K562 (cell line): ENCODE results near the gene JAK3. TPM values are rescaled to one million over a fixed set of nuclear protein-coding genes. Genes with fewer than 3 reads are reported as not detected.
A peak's percentile ranks its signal among the peaks of the same experiment; 100 is the strongest.

Experiments
- ATAC-seq: fragments of 200-7000 bp; cut with Tn5 transposase; 3 replicates; pipeline ENCODE4 v1.9.1; 2020; ENCODE audit warnings: moderate library complexity
- BruUV-seq: library from RNA; stranded (reverse); fragments of 400-500 nt; replicated peaks from 2 replicates; lab custom pipeline; 2021; lab: Mats Ljungman, UMichigan
- CTCF ChIA-PET: fragments of 300-600 bp; formaldehyde crosslinking; extraction: SDS; loops from one replicate; lab custom pipeline; 2021; ENCODE audit warnings: low intra/inter-chr PET ratio; lab: Yijun Ruan, JAX
- POLR2A ChIA-PET: fragments of 300-600, 350-650 bp; sonication (Branson Sonifier 250); formaldehyde crosslinking; extraction: SDS; loops from one replicate; lab custom pipeline; 2021; ENCODE audit warnings: antibody characterized with exemption, inconsistent platforms; lab: Yijun Ruan, JAX
- DNase-seq, 4 experiments: peaks; one replicate each; pipeline versions ENCODE4 v3.0.0 to v3.0.0-alpha.2; 2011 to 2018; ENCODE audit warnings: low spot score in 3 of 4, mixed read lengths in 3 of 4; ENCODE audit errors: extremely low read depth in 1 of 4
- FAIRE-seq: peaks from 2 replicates; lab custom pipeline; 2011; peaks lifted over from hg19 to GRCh38; lab: Jason Lieb, UNC
- H2AFZ ChIP-seq: 2 replicates; pipeline ENCODE4 v1.6.0; 2011; ENCODE audit warnings: low read depth, low read length, control low read depth, inconsistent platforms
- H3K27ac ChIP-seq: fragments of 200-600 bp; 3 replicates; pipeline ENCODE4 v1.8.0; 2011; ENCODE audit warnings: low read depth, mild to moderate bottlenecking, control low read depth, inconsistent platforms, low read length, moderate library complexity, mixed read lengths; ENCODE audit errors: extremely low read depth
- H3K27me3 ChIP-seq, 2 experiments: fragments of 300-600 bp in 1 of 2; 2 replicates in 1 of 2; 3 replicates in 1 of 2; pipeline versions ENCODE4 v1.6.0 to v1.8.0; 2011; ENCODE audit warnings: inconsistent platforms in 2 of 2, low read length in 2 of 2, mild to moderate bottlenecking in 1 of 2, mixed read lengths in 1 of 2, moderate library complexity in 1 of 2; ENCODE audit not compliant: control insufficient read depth in 2 of 2, insufficient read depth in 2 of 2
- H3K36me3 ChIP-seq: fragments of 300-600 bp; 3 replicates; pipeline ENCODE4 v1.8.0; 2011; ENCODE audit warnings: mild to moderate bottlenecking, low read length, inconsistent platforms; ENCODE audit not compliant: control insufficient read depth, insufficient read depth
- H3K4me1 ChIP-seq, 2 experiments: fragments of 200-600 bp in 1 of 2; replicated peaks in 1 of 2; 2 replicates in 1 of 2; 3 replicates in 1 of 2; pipeline versions ENCODE4 v1.5.1 to v1.8.0; 2011; ENCODE audit warnings: inconsistent platforms in 2 of 2, low read length in 2 of 2, mild to moderate bottlenecking in 1 of 2, mixed read lengths in 1 of 2, moderate library complexity in 1 of 2; ENCODE audit not compliant: control insufficient read depth in 2 of 2, insufficient read depth in 2 of 2
- H3K4me2 ChIP-seq: 2 replicates; pipeline ENCODE4 v1.6.1; 2011; ENCODE audit warnings: low read length, control low read depth, inconsistent platforms, mixed read lengths; ENCODE audit not compliant: insufficient read depth
- H3K4me3 ChIP-seq: fragments of 200-600 bp; sonication (generic), shearing (Covaris generic); 2 replicates; pipeline ENCODE4 v1.5.1; 2016; ENCODE audit warnings: control low read depth, inconsistent platforms
- H3K79me2 ChIP-seq: fragments of 200-600 bp; 3 replicates; pipeline ENCODE4 v1.8.0; 2011; ENCODE audit warnings: low read length, inconsistent platforms; ENCODE audit not compliant: control insufficient read depth, insufficient read depth
- H3K9ac ChIP-seq, 2 experiments: 2 replicates each; pipeline versions ENCODE4 v1.6.0 to v1.6.1; 2011; ENCODE audit warnings: low read depth in 2 of 2, low read length in 2 of 2, control low read depth in 1 of 2, inconsistent platforms in 1 of 2, mild to moderate bottlenecking in 1 of 2, mixed read lengths in 1 of 2; ENCODE audit not compliant: insufficient read depth in 1 of 2
- H3K9me1 ChIP-seq: one replicate; pipeline ENCODE4 v1.6.0; 2011; ENCODE audit warnings: inconsistent platforms, mild to moderate bottlenecking, low read length, moderate library complexity; ENCODE audit not compliant: control insufficient read depth, insufficient read depth
- H3K9me3 ChIP-seq: replicated peaks from 2 replicates; pipeline ENCODE4 v1.5.1; 2011; ENCODE audit warnings: low read depth, low read length, inconsistent platforms; ENCODE audit not compliant: control insufficient read depth, insufficient read depth
- H4K20me1 ChIP-seq: replicated peaks from 2 replicates; pipeline ENCODE4 v1.6.1; 2011; ENCODE audit warnings: low read length, inconsistent platforms, mixed read lengths; ENCODE audit not compliant: control insufficient read depth, insufficient read depth
- BACH1 ChIP-seq: fragments of 200-800 bp; sonication (Bioruptor generic); IDR thresholded peaks from 2 replicates; pipeline ENCODE4 v1.6.1; 2016; ENCODE audit warnings: missing genetic modification characterization, missing compliant biosample characterization
- CSDE1 ChIP-seq, 2 experiments: fragments of 450-650 bp; IDR thresholded peaks; 2 replicates each; pipeline ENCODE4 v1.6.1; 2016; ENCODE audit warnings: mild to moderate bottlenecking in 1 of 2
- NFE2 ChIP-seq: IDR thresholded peaks from 2 replicates; pipeline ENCODE4 v1.6.1; 2014; ENCODE audit warnings: antibody characterized with exemption, low read depth
- POLR2A ChIP-seq: fragments of 450-650 bp; conservative IDR thresholded peaks from 2 replicates; pipeline ENCODE4 v1.6.1; 2016
- POLR2AphosphoS2 ChIP-seq: IDR thresholded peaks from 2 replicates; pipeline ENCODE4 v1.6.1; 2012; ENCODE audit warnings: low read length, improper control_type of control experiment
- POLR2G ChIP-seq: fragments of 200-400 bp; formaldehyde crosslinking; IDR thresholded peaks from 2 replicates; pipeline ENCODE4 v1.6.1; 2017; ENCODE audit warnings: low read depth, mild to moderate bottlenecking, antibody characterized with exemption, low read length, moderate library complexity
- TBP ChIP-seq: optimal IDR thresholded peaks from 2 replicates; pipeline ENCODE3; 2011; ENCODE audit warnings: low read depth, low read length, improper control_type of control experiment
- YY1 ChIP-seq, 3 experiments: IDR thresholded peaks; 2 replicates each; pipeline ENCODE4 v1.6.1; 2011; ENCODE audit warnings: low read length in 2 of 3, mild to moderate bottlenecking in 2 of 3, moderate library complexity in 2 of 3, borderline replicate concordance in 1 of 3, control low read depth in 1 of 3, low read depth in 1 of 3; ENCODE audit not compliant: insufficient read depth in 3 of 3, insufficient replicate concordance in 2 of 3, control insufficient read depth in 1 of 3, insufficient read length in 1 of 3; ENCODE audit errors: extremely low read depth in 1 of 3
- ZSCAN29 ChIP-seq: fragments of 450-650 bp; IDR thresholded peaks from 2 replicates; pipeline ENCODE4 v1.6.1; 2017
- WGBS: fragments of 100-300 bp; shearing (Covaris generic); methylation state at CpG from one replicate; pipeline ENCODE4 v1.1.6; 2016; ENCODE audit warnings: low coverage, mixed read lengths; ENCODE audit not compliant: insufficient coverage; ENCODE audit errors: missing lambda C conversion rate; 5-methylcytosine and 5-hydroxymethylcytosine counted together
- in situ Hi-C: fragments of 300-500 bp; cut with MboI; formaldehyde crosslinking; loops from 4 replicates; pipeline ENCODE4 v1.15.0; 2018; ENCODE audit warnings: inconsistent platforms, mixed read lengths
- intact Hi-C: fragments of 100-400 bp; cut with micrococcal nuclease; formaldehyde crosslinking; loops from 2 replicates; pipeline ENCODE4 v1.14.2; 2022
- polyA plus RNA-seq, 8 experiments: library from polyadenylated mRNA; depleted of rRNA in 4 of 8; stranded (reverse) in 5 of 8; unstranded in 3 of 8; fragments of >200 nt; fragmentation: Nextera tagmentation in 2 of 8; fragmentation: Illumina TruSeq in 1 of 8; extraction: Ambion mirVana in 2 of 8; extraction: Trizol in 1 of 8; gene quantifications; 2 replicates each; pipeline versions ENCODE4 v1.2.1 to v1.2.3, GENCODE V29; 2011 to 2014; ENCODE audit warnings: inconsistent platforms in 1 of 8, missing spikeins in 1 of 8
- total RNA-seq, 7 experiments: library from RNA; depleted of rRNA in 6 of 7; stranded (reverse); fragments of >200 nt in 6 of 7; fragmentation: Illumina TruSeq in 2 of 7; extraction: Trizol in 2 of 7; gene quantifications; 2 replicates each; pipeline versions ENCODE4 v1.2.1 to v1.2.3, GENCODE V29; 2011 to 2021; ENCODE audit warnings: low replicate concordance in 1 of 7
- TF ChIP-seq, protein P1 (sequence below): fragments of 200-800 bp; sonication (Bioruptor generic); IDR thresholded peaks from 2 replicates; pipeline ENCODE4 v1.6.1; 2017; ENCODE audit warnings: missing genetic modification characterization, missing compliant biosample characterization
- TF ChIP-seq, protein P2 (sequence below): sonication (generic); formaldehyde crosslinking; IDR thresholded peaks from 2 replicates; pipeline ENCODE4 v1.8.1; 2023; ENCODE audit warnings: mild to moderate bottlenecking, missing genetic modification reagents, moderate library complexity
- TF ChIP-seq, protein P3 (sequence below), 2 experiments: IDR thresholded peaks; 2 replicates each; pipeline ENCODE4 v1.6.1; 2012; ENCODE audit warnings: improper control_type of control experiment in 2 of 2, low read depth in 2 of 2, low read length in 2 of 2, borderline replicate concordance in 1 of 2

The JAK3 gene
- total and polyA plus RNA-seq, 9 of the 15 experiments (the other 6 are each of a cell fraction or from before 2014, with no cell fraction given): 0.01 to 0.18 (median 0.07) TPM; not detected in 1

DNA sequence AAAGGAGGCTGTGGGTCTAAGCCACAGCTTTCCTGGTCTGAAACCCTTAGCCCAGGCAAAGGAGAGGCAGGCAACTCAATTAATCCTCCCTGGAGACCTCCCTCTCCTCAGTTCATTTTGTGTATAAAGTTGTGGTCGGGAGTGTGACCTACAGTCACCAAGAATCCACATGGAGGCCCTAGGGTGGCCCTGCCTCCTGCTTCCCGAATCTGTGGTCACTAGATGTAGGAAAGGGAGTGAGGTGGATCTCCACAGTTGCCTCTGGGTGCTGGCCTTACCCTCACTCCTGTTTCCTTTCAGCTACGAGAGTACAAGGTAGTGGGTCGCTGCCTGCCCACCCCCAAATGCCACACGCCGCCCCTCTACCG is 13.2 kb upstream of the JAK3 start:
- peaks cover 51% of the 10 kb centered on the region for H4K20me1 ChIP-seq
- POLR2A ChIA-PET: interaction anchor here (0.6 to 4.0 kb wide), 16 partner anchors 10 to 1019 kb away, joined by 3 to 51 read pairs (median 3); partner anchors contain the start of genes CCDC124, JAK3 and SLC5A5
- peak in 3 of 4 experiments; percentile 24 to 35 (median 31) for DNase-seq
- H3K9me3 ChIP-seq: no peaks in the 10 kb centered on the region
- peak overlapping the region; percentile 99 for H3K9ac ChIP-seq
- WGBS: 0% methylated on average over 7 of the region's 7 CpGs
- H2AFZ ChIP-seq: no peak overlapping the region
- in situ Hi-C loops (no loop called here), intact Hi-C loops (loop anchor here (10.0 kb wide), 1 partner anchor 194 kb away; no protein-coding TSS in a partner anchor)
- peaks cover 16 to 43% of the 10 kb centered on the region in 2 experiments; a peak in 4 of 5 replicates for H3K4me1 ChIP-seq
- peak overlapping the region; percentile 82 for H3K4me3 ChIP-seq
- H3K4me2 ChIP-seq: peak overlapping the region; percentile 100
- peaks cover 3% of the 10 kb centered on the region for H3K9me1 ChIP-seq
- FAIRE-seq: no peak
- peak overlapping the region; percentile 91 for H3K27ac ChIP-seq
- peaks cover 48% of the 10 kb centered on the region for H3K36me3 ChIP-seq
- ATAC-seq: no peak
- TF ChIP-seq POLR2A (0 out of 2 replicates have a peak, but pooled peaks have one; percentile 4), TBP (no peak), NFE2 (no peak), ZSCAN29 (0 out of 2 replicates have a peak, but pooled peaks have one; percentile 3), POLR2AphosphoS2 (0 out of 2 replicates have a peak, but pooled peaks have one; percentile 11), POLR2G (peak; percentile 16; the same call in 1 of the 2 replicates), BACH1 (tag) (no peak), YY1 (IDR thresholded peaks at IDR 0.05; ENCODE audit: borderline replicate concordance in 1 of 3, control insufficient read depth in 1 of 3, extremely low read depth in 1 of 3, insufficient read depth in 3 of 3, insufficient read length in 1 of 3, insufficient replicate concordance in 2 of 3, low read depth in 1 of 3, low read length in 2 of 3) (no peak), CSDE1 (IDR thresholded peaks at IDR 0.05) (no peak)
- TF ChIP-seq, protein P1, sequence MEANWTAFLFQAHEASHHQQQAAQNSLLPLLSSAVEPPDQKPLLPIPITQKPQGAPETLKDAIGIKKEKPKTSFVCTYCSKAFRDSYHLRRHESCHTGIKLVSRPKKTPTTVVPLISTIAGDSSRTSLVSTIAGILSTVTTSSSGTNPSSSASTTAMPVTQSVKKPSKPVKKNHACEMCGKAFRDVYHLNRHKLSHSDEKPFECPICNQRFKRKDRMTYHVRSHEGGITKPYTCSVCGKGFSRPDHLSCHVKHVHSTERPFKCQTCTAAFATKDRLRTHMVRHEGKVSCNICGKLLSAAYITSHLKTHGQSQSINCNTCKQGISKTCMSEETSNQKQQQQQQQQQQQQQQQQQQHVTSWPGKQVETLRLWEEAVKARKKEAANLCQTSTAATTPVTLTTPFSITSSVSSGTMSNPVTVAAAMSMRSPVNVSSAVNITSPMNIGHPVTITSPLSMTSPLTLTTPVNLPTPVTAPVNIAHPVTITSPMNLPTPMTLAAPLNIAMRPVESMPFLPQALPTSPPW: no peak
- TF ChIP-seq, protein P2, sequence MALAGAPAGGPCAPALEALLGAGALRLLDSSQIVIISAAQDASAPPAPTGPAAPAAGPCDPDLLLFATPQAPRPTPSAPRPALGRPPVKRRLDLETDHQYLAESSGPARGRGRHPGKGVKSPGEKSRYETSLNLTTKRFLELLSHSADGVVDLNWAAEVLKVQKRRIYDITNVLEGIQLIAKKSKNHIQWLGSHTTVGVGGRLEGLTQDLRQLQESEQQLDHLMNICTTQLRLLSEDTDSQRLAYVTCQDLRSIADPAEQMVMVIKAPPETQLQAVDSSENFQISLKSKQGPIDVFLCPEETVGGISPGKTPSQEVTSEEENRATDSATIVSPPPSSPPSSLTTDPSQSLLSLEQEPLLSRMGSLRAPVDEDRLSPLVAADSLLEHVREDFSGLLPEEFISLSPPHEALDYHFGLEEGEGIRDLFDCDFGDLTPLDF (CRISPR knock-in tag): peak; percentile 42; the same call in 1 of the 2 replicates
- TF ChIP-seq, protein P3, sequence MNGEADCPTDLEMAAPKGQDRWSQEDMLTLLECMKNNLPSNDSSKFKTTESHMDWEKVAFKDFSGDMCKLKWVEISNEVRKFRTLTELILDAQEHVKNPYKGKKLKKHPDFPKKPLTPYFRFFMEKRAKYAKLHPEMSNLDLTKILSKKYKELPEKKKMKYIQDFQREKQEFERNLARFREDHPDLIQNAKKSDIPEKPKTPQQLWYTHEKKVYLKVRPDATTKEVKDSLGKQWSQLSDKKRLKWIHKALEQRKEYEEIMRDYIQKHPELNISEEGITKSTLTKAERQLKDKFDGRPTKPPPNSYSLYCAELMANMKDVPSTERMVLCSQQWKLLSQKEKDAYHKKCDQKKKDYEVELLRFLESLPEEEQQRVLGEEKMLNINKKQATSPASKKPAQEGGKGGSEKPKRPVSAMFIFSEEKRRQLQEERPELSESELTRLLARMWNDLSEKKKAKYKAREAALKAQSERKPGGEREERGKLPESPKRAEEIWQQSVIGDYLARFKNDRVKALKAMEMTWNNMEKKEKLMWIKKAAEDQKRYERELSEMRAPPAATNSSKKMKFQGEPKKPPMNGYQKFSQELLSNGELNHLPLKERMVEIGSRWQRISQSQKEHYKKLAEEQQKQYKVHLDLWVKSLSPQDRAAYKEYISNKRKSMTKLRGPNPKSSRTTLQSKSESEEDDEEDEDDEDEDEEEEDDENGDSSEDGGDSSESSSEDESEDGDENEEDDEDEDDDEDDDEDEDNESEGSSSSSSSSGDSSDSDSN (IDR thresholded peaks at IDR 0.05; ENCODE audit: borderline replicate concordance in 1 of 2, low read depth in 2 of 2, low read length in 2 of 2): no peak
- TF ChIP-seq, all 486 proteins: peak for 5
- peaks cover 43% of the 10 kb centered on the region for H3K79me2 ChIP-seq
- CTCF ChIA-PET: no interaction called here
- BruUV-seq: no TSS peak
- H3K27me3 ChIP-seq: no peaks in the 10 kb centered on the region
